ENCODE data around the gene IGSF8. TPM values are rescaled to one million over a fixed set of nuclear protein-coding genes. Genes with fewer than 3 reads are reported as not detected.

Gene IGSF8
- total RNA-seq, 1 experiment from 2014 or later: 18.8 TPM

DNA sequence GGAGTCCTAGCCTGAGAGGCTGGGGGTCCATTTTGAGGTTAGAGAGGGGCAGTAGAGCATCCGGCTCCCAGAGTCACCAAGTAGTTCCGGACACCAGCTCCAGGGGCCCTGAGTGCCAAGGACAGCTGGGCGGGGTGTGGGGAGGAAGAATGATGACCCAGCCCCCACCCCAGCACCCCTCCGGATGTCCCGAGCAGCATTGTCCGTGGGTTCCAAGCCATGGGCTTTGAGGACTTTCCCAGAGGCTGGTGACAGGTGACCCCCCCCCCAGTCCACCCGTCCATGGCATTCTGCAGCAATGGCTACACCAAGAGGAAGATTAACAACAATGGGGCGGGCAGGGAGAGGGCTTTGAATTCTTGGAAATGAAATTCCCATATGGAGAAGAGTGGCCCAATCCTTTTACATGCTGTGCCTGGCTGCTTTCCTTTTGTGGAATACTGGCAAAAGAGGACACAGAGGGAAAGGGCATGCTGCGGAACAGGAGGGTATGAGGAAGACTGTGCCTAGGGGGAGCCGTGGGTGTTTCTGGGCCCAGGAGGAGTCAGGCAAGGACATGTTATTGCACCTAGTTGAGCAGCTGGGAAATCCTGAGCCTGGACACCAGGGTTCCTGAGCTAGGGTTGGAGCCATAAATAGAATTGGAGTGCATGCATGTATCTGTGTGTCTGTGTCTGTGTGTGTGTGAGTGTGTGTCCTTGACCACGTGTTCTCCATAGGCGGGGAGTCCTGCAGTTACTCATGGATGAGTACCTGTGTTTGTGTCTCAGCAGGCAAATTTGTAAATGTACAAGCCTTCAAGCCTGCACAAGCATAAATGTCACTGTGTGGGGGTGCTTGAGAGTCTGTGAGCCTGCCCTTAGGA, 18.1 kb upstream of the IGSF8 start:
- no peak overlapping the region for H3K27ac ChIP-seq (ENCODE audit: low read length)
- H3K4me1 ChIP-seq (ENCODE audit: control insufficient read depth, insufficient read depth, low read length): no peaks in the 10 kb centered on the region
- no peaks in the 10 kb centered on the region for H3K36me3 ChIP-seq (ENCODE audit: control insufficient read depth, insufficient read depth, low read length)
- BruUV-seq (replicated peaks): no TSS peak
- intact Hi-C loops (cut with micrococcal nuclease; ENCODE audit: unreplicated experiment): no loop called here
- in situ Hi-C loops (cut with HindIII; ENCODE audit: low pct_unique_long_range_greater_than_20kb, low sequenced_read_pairs): no loop called here
- ChIA-PET CTCF (interaction anchor here (0.7 kb wide), 1 partner anchor 136 kb away, joined by 6 read pairs; no protein-coding TSS in a partner anchor), POLR2A (no interaction called here)
- no peak for ATAC-seq
- no peak overlapping the region for H3K4me3 ChIP-seq (ENCODE audit: low read depth in 2 of 2, low read length in 2 of 2)
- TF ChIP-seq SIN3A (IDR thresholded peaks at IDR 0.05; ENCODE audit: borderline replicate concordance, insufficient read depth, low read depth, low read length): no peak
- TF ChIP-seq TCF7L2 (IDR thresholded peaks at IDR 0.05; ENCODE audit: low read depth, low read length): no peak
- TF ChIP-seq, protein P1, sequence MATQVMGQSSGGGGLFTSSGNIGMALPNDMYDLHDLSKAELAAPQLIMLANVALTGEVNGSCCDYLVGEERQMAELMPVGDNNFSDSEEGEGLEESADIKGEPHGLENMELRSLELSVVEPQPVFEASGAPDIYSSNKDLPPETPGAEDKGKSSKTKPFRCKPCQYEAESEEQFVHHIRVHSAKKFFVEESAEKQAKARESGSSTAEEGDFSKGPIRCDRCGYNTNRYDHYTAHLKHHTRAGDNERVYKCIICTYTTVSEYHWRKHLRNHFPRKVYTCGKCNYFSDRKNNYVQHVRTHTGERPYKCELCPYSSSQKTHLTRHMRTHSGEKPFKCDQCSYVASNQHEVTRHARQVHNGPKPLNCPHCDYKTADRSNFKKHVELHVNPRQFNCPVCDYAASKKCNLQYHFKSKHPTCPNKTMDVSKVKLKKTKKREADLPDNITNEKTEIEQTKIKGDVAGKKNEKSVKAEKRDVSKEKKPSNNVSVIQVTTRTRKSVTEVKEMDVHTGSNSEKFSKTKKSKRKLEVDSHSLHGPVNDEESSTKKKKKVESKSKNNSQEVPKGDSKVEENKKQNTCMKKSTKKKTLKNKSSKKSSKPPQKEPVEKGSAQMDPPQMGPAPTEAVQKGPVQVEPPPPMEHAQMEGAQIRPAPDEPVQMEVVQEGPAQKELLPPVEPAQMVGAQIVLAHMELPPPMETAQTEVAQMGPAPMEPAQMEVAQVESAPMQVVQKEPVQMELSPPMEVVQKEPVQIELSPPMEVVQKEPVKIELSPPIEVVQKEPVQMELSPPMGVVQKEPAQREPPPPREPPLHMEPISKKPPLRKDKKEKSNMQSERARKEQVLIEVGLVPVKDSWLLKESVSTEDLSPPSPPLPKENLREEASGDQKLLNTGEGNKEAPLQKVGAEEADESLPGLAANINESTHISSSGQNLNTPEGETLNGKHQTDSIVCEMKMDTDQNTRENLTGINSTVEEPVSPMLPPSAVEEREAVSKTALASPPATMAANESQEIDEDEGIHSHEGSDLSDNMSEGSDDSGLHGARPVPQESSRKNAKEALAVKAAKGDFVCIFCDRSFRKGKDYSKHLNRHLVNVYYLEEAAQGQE (IDR thresholded peaks at IDR 0.05; ENCODE audit: insufficient read depth in 1 of 2, low read depth in 2 of 2, low read length in 1 of 2): no peak
- TF ChIP-seq, protein P2, sequence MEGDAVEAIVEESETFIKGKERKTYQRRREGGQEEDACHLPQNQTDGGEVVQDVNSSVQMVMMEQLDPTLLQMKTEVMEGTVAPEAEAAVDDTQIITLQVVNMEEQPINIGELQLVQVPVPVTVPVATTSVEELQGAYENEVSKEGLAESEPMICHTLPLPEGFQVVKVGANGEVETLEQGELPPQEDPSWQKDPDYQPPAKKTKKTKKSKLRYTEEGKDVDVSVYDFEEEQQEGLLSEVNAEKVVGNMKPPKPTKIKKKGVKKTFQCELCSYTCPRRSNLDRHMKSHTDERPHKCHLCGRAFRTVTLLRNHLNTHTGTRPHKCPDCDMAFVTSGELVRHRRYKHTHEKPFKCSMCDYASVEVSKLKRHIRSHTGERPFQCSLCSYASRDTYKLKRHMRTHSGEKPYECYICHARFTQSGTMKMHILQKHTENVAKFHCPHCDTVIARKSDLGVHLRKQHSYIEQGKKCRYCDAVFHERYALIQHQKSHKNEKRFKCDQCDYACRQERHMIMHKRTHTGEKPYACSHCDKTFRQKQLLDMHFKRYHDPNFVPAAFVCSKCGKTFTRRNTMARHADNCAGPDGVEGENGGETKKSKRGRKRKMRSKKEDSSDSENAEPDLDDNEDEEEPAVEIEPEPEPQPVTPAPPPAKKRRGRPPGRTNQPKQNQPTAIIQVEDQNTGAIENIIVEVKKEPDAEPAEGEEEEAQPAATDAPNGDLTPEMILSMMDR (IDR thresholded peaks at IDR 0.05): no peak
- no peak for TF ChIP-seq POLR2AphosphoS5 (IDR thresholded peaks at IDR 0.05; ENCODE audit: low read depth, low read length)
- no peaks in the 10 kb centered on the region for H3K9me3 ChIP-seq (ENCODE audit: control insufficient read depth, insufficient read depth, low read depth, low read length)
- DNase-seq (ENCODE audit: low read depth, low spot score): no peak
- H3K27me3 ChIP-seq (ENCODE audit: control insufficient read depth, insufficient read depth, low read length): no peaks in the 10 kb centered on the region

DNA sequence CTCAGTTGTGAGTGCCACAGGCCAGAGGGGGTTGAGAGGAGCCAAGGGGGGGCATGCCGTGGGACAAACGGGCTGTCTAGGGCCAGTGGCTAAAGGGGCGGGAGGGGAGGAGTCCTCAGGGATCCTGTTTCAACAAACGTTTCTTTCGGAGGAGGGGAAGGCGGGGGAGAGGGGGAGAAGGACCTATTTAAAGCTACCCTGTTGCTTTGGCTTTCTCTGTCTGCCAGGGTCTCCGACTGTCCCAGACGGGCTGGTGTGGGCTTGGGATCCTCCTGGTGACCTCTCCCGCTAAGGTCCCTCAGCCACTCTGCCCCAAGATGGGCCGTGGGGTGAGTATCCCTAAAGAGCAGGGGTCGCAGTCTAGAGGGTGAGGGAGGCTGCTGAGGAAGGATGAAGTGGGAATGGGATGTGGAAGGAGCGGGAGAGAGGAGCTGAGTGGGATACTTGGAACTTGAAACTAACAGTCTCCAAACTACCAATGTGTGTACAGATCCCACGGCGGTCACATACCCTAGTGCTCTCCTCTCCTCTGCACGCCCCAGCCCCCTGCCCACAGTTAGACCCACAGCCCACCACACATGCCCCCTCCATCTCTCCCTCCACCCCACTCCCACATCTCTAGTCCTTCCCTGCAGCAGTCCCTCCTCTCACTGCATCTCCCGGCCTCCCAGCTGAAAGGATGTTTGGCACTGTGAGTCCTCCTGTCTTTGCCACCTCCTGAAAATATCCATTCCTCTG, 17.3 kb upstream of the IGSF8 start, which contains the start of gene ATP1A2:
Gene ATP1A2 (plus strand): TSS at position 215 of the 738 bp plus-strand sequence. CDS start 103 bp downstream, at position 318.
- DNase-seq (ENCODE audit: low read depth, low spot score) (no peak), ATAC-seq (no peak; the same call in 1 of the 2 replicates)
- POLR2A ChIA-PET: no interaction called here
- intact Hi-C loops (cut with micrococcal nuclease; ENCODE audit: unreplicated experiment) (no loop called here), in situ Hi-C loops (cut with HindIII; ENCODE audit: low pct_unique_long_range_greater_than_20kb, low sequenced_read_pairs) (no loop called here)
- Histone ChIP-seq H3K4me3 (ENCODE audit: low read depth in 2 of 2, low read length in 2 of 2) (no peak within 1 kb of the TSS), H3K4me1 (ENCODE audit: control insufficient read depth, insufficient read depth, low read length) (no peaks in the 10 kb centered on the region), H3K27ac (ENCODE audit: low read length) (no peak within 1 kb of the TSS), H3K36me3 (ENCODE audit: control insufficient read depth, insufficient read depth, low read length) (no peaks in the 10 kb centered on the region), H3K9me3 (ENCODE audit: control insufficient read depth, insufficient read depth, low read depth, low read length) (no peaks in the 10 kb centered on the region), H3K27me3 (ENCODE audit: control insufficient read depth, insufficient read depth, low read length) (no peaks in the 10 kb centered on the region)
- BruUV-seq (replicated peaks): no TSS peak
- CTCF ChIA-PET: interaction anchor here (0.5 to 0.7 kb wide), 2 partner anchors 38 to 137 kb away, joined by 6 read pairs; no protein-coding TSS in a partner anchor
- TF ChIP-seq POLR2AphosphoS5 (IDR thresholded peaks at IDR 0.05; ENCODE audit: low read depth, low read length) (no peak), TCF7L2 (IDR thresholded peaks at IDR 0.05; ENCODE audit: low read depth, low read length) (no peak), SIN3A (IDR thresholded peaks at IDR 0.05; ENCODE audit: borderline replicate concordance, insufficient read depth, low read depth, low read length) (no peak)
- TF ChIP-seq, protein P2 (IDR thresholded peaks at IDR 0.05): no peak
- TF ChIP-seq, protein P1 (IDR thresholded peaks at IDR 0.05; ENCODE audit: insufficient read depth in 1 of 2, low read depth in 2 of 2, low read length in 1 of 2): no peak
